GM12801 (cell line): ENCODE measurements around the gene XG.

Experiments
- TF ChIP-seq, protein P1 (sequence below): IDR thresholded peaks from one replicate; pipeline ENCODE4 v1.5.1; 2011; ENCODE audit warnings: control low read depth; ENCODE audit not compliant: insufficient read length; ENCODE audit errors: extremely low read depth

Gene XG

DNA sequence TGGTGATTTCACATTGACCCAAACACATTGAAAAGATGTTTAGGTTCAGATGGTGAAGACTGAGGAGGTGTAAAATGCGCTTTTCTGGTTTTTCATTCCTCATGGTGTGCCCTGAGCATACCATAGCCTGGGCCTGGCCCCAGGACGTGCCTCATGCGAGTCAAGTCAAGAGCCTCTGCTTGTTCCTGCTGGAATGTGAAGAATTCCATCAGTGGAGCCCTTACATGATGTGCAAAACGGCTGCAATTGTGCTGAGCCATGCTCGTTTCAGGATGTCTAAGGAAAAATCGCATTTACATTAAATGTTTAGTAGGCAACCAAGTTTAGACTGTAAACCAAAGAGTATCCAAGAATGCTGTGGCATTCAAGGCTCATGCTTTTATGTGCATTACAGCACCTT lies 111.8 kb downstream of the XG start:
- TF ChIP-seq, protein P1, sequence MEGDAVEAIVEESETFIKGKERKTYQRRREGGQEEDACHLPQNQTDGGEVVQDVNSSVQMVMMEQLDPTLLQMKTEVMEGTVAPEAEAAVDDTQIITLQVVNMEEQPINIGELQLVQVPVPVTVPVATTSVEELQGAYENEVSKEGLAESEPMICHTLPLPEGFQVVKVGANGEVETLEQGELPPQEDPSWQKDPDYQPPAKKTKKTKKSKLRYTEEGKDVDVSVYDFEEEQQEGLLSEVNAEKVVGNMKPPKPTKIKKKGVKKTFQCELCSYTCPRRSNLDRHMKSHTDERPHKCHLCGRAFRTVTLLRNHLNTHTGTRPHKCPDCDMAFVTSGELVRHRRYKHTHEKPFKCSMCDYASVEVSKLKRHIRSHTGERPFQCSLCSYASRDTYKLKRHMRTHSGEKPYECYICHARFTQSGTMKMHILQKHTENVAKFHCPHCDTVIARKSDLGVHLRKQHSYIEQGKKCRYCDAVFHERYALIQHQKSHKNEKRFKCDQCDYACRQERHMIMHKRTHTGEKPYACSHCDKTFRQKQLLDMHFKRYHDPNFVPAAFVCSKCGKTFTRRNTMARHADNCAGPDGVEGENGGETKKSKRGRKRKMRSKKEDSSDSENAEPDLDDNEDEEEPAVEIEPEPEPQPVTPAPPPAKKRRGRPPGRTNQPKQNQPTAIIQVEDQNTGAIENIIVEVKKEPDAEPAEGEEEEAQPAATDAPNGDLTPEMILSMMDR = no peak
